Measurements from ENCODE around the gene KIF5C.

KIF5C gene

GRCh38 chr2:149056541-149057255 is 181.7 kb downstream of the KIF5C start:
- DNase-seq, result no peak

GRCh38 chr2:149057401-149057800 is 182.4 kb downstream of the KIF5C start:
- DNase-seq, result no peak

GRCh38 chr2:149058936-149059335 is 183.9 kb downstream of the KIF5C start:
- DNase-seq, result no peak

- DNase-seq, result no peak
Observed at GRCh38 chr2:149059822-149060221, 184.8 kb downstream of the KIF5C start.

- DNase-seq, result no peak
Observed at GRCh38 chr2:149061133-149061745, 186.2 kb downstream of the KIF5C start.

- DNase-seq, result no peak
Observed at GRCh38 chr2:149062531-149062930, 187.5 kb downstream of the KIF5C start.

- no peak for DNase-seq
Observed at GRCh38 chr2:149063177-149063576, 188.2 kb downstream of the KIF5C start.

GRCh38 chr2:149064365-149064841 is 189.4 kb downstream of the KIF5C start:
- DNase-seq, result no peak

GRCh38 chr2:149064856-149065630 is 190.0 kb downstream of the KIF5C start:
- no peak for DNase-seq

- DNase-seq, result no peak
Observed at GRCh38 chr2:149068225-149068995, 193.4 kb downstream of the KIF5C start.

GRCh38 chr2:149068996-149069888 is 194.2 kb downstream of the KIF5C start:
- DNase-seq, result no peak

GRCh38 chr2:149070681-149071320 is 195.8 kb downstream of the KIF5C start:
- no peak for DNase-seq

- DNase-seq, result no peak
Observed at GRCh38 chr2:149075105-149075504, 200.1 kb downstream of the KIF5C start.

- DNase-seq, result no peak
Observed at GRCh38 chr2:149075853-149076252, 200.8 kb downstream of the KIF5C start.
